ENCODE data around the gene SLC39A2.
"Not testable (repeated sequence)": the region's sequence is repeated elsewhere in the genome, so short reads cannot be mapped to it uniquely, and the experiment has no call there.

SLC39A2 gene

GRCh38 chr14:20998674-20999366 is at the start of gene SLC39A2:
Gene SLC39A2 (plus strand): TSS chr14:20999293. CDS start chr14:20999447, 154 bp downstream.
- ChIA-PET POLR2A (no interaction called here), CTCF (interaction anchor here (0.9 to 8.6 kb wide), 9 partner anchors 9 to 141 kb away, joined by 3 to 57 read pairs (median 4); no protein-coding TSS in a partner anchor)
- TF ChIP-seq CTCF (IDR thresholded peaks at IDR 0.05; ENCODE audit: control extremely low read depth, extremely low read depth, low read depth, missing control alignments), result no peak

GRCh38 chr14:20954736-20955537 is 44.2 kb upstream of the SLC39A2 start, which contains the start of gene RNASE2:
Gene RNASE2 (plus strand): TSS chr14:20955487. CDS start chr14:20955772, 285 bp downstream.
- DNase-seq (ENCODE audit: extremely low spot score); CTCF ChIA-PET; POLR2A ChIA-PET: not testable (repeated sequence)

More at GRCh38 chr14:20998674-20999366, at the start of gene SLC39A2:
- no peak for DNase-seq (ENCODE audit: extremely low spot score)

DNA sequence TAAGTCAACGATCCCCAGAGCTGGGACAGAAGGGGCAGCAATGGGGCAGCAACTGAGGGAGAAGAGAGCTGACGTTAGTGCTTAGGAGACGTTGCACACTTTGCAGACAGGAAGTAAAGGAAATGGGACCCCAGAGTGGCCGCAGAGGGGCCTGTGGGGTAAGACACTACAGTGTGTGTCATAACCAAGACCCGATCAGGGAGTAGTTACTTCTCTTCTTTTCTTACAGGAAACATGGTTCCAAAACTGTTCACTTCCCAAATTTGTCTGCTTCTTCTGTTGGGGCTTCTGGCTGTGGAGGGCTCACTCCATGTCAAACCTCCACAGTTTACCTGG is 43.6 kb upstream of the SLC39A2 start:
- CTCF ChIA-PET, result interaction anchor here (3.0 kb wide), 1 partner anchor 16 kb away, joined by 14 read pairs; no protein-coding TSS in a partner anchor
- POLR2A ChIA-PET, result not testable (repeated sequence)

GRCh38 chr14:20956376-20956976 is 42.6 kb upstream of the SLC39A2 start:
- TF ChIP-seq CTCF (IDR thresholded peaks at IDR 0.05; ENCODE audit: control extremely low read depth, extremely low read depth, low read depth, missing control alignments), result no peak
- ChIA-PET CTCF (interaction anchor here (0.8 to 3.0 kb wide), 2 partner anchors 15 to 148 kb away, joined by 3 to 14 read pairs; no protein-coding TSS in a partner anchor), POLR2A (no interaction called here)
- no peak for DNase-seq (ENCODE audit: extremely low spot score)

More for the DNA sequence above, 43.6 kb upstream of the SLC39A2 start:
- not testable (repeated sequence) for DNase-seq (ENCODE audit: extremely low spot score)

DNA sequence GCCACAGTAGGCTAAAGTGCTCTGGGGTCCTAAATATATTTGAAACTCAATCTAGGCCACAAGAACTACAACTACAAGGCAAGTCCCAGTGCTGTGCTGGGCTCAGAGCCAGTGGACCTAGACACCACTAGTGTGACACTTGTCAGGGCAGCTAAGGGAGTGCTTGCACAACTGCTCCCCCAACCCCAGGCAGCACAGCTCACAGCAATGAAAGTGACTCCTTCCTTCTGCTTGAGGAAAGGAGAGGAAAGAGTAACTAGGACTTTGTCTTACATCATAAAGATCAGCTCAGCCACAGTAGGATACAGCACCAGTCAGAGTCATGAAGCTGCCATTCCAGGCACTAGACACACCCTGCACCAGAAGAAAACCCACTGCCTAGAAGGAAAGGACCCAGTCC is 40.1 kb upstream of the SLC39A2 start:
- CTCF ChIA-PET, result interaction anchor here (5.7 kb wide), 1 partner anchor 13 kb away, joined by 87 read pairs; no protein-coding TSS in a partner anchor
- POLR2A ChIA-PET; DNase-seq (ENCODE audit: extremely low spot score): not testable (repeated sequence)

DNA sequence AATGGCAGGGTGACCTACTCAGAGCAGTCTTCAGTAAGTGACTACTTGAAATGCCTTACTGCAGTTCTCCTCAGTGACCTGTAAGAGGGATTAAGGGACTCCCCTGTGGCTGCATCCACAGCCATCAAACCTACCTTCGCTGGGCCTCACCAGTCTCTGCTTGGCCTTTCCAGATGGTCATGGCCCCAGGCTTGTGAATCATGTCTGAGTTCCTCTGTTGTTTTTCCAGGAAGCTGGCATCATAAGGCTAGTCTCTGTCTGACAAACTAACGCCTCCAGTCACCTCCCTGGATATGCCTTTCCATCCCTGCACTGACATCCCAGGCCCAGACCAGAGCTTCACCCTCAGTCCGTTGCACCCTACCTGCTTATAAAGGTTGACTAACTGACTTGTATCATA is 29.8 kb upstream of the SLC39A2 start:
- TF ChIP-seq CTCF (IDR thresholded peaks at IDR 0.05; ENCODE audit: control extremely low read depth, extremely low read depth, low read depth, missing control alignments), result no peak
- CTCF ChIA-PET, result interaction anchor here (1.0 to 7.3 kb wide), 6 partner anchors 8 to 114 kb away, joined by 3 to 102 read pairs (median 54); no protein-coding TSS in a partner anchor
- DNase-seq (ENCODE audit: extremely low spot score), result no peak
- POLR2A ChIA-PET, result no interaction called here

DNA sequence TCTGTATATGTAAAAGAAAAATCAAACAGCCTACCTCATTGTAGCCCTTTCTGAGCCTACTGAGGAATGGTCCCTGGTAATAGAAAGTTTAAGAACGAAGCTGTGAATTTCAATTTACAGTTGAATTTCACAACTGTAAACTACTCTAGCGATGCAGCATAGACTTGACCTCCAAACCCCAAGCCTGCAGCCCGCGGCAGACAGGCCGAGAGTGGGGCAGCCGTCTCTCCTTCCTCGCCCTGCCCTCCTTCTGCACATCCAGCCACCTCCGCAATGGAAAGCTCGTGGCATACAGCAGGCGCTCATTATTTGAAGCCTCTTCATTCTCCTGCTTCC is 28.5 kb upstream of the SLC39A2 start:
- DNase-seq (ENCODE audit: extremely low spot score), result no peak
- CTCF ChIA-PET, result interaction anchor here (0.6 to 7.3 kb wide), 61 partner anchors 9 to 638 kb away, joined by 3 to 102 read pairs (median 5); partner anchors contain the start of genes ARHGEF40, PARP2, SLC39A2 and TMEM253
- POLR2A ChIA-PET, result no interaction called here
- no peak for TF ChIP-seq CTCF (IDR thresholded peaks at IDR 0.05; ENCODE audit: control extremely low read depth, extremely low read depth, low read depth, missing control alignments)

All from GM10248 (cell line).